HEK293T (cell line): ENCODE data around the gene PTPRM.

Experiments used
- CTCF ChIA-PET: fragments of 350-600 bp; formaldehyde crosslinking; extraction: SDS; loops from one replicate; lab custom pipeline; 2021; ENCODE audit warnings: antibody characterized with exemption, inconsistent platforms; lab: Yijun Ruan, JAX
- POLR2A ChIA-PET: fragments of 350-600 bp; formaldehyde crosslinking; extraction: SDS; loops from one replicate; lab custom pipeline; 2020; ENCODE audit warnings: antibody characterized with exemption, inconsistent platforms; lab: Yijun Ruan, JAX
- DNase-seq: peaks from one replicate; pipeline ENCODE4 v3.0.0; 2012; ENCODE audit warnings: mixed read lengths; ENCODE audit errors: extremely low spot score
- ARNT ChIP-seq: fragments of 450-650 bp; IDR thresholded peaks from 2 replicates; pipeline ENCODE4 v1.6.1; 2017; ENCODE audit warnings: mild to moderate bottlenecking
- BHLHE40 ChIP-seq: fragments of 450-650 bp; IDR thresholded peaks from 2 replicates; pipeline ENCODE4 v1.6.1; 2016; ENCODE audit warnings: mild to moderate bottlenecking, moderate library complexity, borderline replicate concordance
- CTBP1 ChIP-seq: fragments of 450-650 bp; IDR thresholded peaks from 2 replicates; pipeline ENCODE4 v1.6.1; 2016; ENCODE audit warnings: borderline replicate concordance
- ELF4 ChIP-seq: fragments of 450-650 bp; IDR thresholded peaks from 2 replicates; pipeline ENCODE4 v1.6.1; 2017; ENCODE audit warnings: antibody characterized with exemption
- FOXA1 ChIP-seq: fragments of 450-650 bp; IDR thresholded peaks from 2 replicates; pipeline ENCODE4 v1.6.1; 2016; ENCODE audit warnings: mild to moderate bottlenecking
- FOXK2 ChIP-seq: fragments of 450-650 bp; IDR thresholded peaks from 2 replicates; pipeline ENCODE4 v1.6.1; 2016; ENCODE audit warnings: mild to moderate bottlenecking
- FOXM1 ChIP-seq: fragments of 450-650 bp; IDR thresholded peaks from 2 replicates; pipeline ENCODE4 v1.6.1; 2017; ENCODE audit warnings: mild to moderate bottlenecking, borderline replicate concordance
- HDGF ChIP-seq: fragments of 450-650 bp; IDR thresholded peaks from 2 replicates; pipeline ENCODE4 v1.6.1; 2017; ENCODE audit warnings: antibody characterized with exemption, borderline replicate concordance
- L3MBTL2 ChIP-seq: fragments of 450-650 bp; conservative IDR thresholded peaks from 2 replicates; pipeline ENCODE4 v1.6.1; 2016; ENCODE audit warnings: mild to moderate bottlenecking
- LEF1 ChIP-seq: fragments of 450-650 bp; IDR thresholded peaks from 2 replicates; pipeline ENCODE4 v1.6.1; 2017; ENCODE audit warnings: mild to moderate bottlenecking, borderline replicate concordance
- NFRKB ChIP-seq: fragments of 450-650 bp; IDR thresholded peaks from 2 replicates; pipeline ENCODE4 v1.6.1; 2016; ENCODE audit warnings: mild to moderate bottlenecking, moderate library complexity
- SP1 ChIP-seq: fragments of 450-650 bp; IDR thresholded peaks from 2 replicates; pipeline ENCODE4 v1.6.1; 2017
- SUZ12 ChIP-seq: fragments of 450-650 bp; IDR thresholded peaks from 2 replicates; pipeline ENCODE4 v1.6.1; 2016; ENCODE audit warnings: mild to moderate bottlenecking
- TARDBP ChIP-seq: fragments of 450-650 bp; IDR thresholded peaks from 2 replicates; pipeline ENCODE4 v1.6.1; 2016
- ZNF384 ChIP-seq: fragments of 450-650 bp; IDR thresholded peaks from 2 replicates; pipeline ENCODE4 v1.6.1; 2016
- TF ChIP-seq, protein P1 (sequence below): fragments of 450-650 bp; IDR thresholded peaks from 2 replicates; pipeline ENCODE4 v1.6.1; 2016

PTPRM gene

DNA sequence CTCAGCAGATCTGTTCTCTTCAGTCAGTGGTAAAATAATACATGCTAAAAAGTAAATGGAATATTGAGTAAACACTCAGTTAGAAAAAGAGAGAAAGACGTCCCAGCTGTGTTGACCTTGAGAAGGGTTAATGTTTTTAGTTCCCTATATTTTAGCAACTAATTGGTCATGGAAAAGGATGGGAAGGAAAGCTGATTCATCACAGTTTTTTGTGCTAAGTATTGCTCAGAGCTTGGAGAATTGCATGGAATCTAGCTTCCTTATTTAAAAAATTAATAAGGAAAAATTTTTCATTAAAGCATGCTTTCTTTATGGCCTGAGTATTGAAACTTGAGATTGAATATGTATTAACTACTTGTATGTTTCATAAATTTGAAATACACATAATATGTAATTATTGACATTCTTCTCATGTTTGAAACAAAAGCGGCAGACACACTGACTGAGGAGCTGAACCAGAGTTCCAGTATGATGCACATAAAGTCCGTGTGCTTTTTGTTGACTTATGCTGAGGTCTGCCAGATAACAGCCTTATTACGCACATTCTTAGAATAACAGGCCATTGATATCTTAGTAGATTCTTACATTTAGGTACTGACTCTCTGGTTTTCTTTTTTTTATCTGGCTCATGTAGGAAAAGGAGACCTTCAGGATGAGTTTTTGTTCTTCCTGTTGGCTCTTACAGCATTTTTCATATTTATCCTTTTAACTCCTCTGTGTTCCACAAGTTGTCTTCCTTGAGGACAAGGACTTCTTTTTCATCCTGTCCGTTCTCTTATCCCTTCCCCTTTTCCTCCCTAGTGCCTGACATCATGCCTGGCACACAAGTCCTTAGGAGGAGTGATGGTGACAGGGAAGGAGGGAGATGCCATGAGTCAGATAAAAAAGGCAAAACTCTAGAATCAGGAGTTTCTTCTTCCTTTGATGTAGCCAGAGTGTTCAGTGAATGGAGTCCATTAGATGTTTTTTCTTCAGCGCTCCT lies 194.1 kb downstream of the PTPRM start:
- ChIA-PET POLR2A (interaction anchor here (1.1 kb wide), 1 partner anchor 11 kb away, joined by 3 read pairs; no protein-coding TSS in a partner anchor), CTCF (no interaction called here)
- DNase-seq, result no peak
- TF ChIP-seq HDGF, result no peak
- TF ChIP-seq FOXK2, result no peak
- no peak for TF ChIP-seq SUZ12
- no peak for TF ChIP-seq SP1
- TF ChIP-seq L3MBTL2, result no peak
- no peak for TF ChIP-seq FOXM1
- TF ChIP-seq ARNT, result no peak
- TF ChIP-seq CTBP1, result no peak
- no peak for TF ChIP-seq TARDBP
- TF ChIP-seq ZNF384, result no peak
- no peak for TF ChIP-seq LEF1
- no peak for TF ChIP-seq FOXA1
- TF ChIP-seq, protein P1, sequence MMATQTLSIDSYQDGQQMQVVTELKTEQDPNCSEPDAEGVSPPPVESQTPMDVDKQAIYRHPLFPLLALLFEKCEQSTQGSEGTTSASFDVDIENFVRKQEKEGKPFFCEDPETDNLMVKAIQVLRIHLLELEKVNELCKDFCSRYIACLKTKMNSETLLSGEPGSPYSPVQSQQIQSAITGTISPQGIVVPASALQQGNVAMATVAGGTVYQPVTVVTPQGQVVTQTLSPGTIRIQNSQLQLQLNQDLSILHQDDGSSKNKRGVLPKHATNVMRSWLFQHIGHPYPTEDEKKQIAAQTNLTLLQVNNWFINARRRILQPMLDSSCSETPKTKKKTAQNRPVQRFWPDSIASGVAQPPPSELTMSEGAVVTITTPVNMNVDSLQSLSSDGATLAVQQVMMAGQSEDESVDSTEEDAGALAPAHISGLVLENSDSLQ, result no peak
- TF ChIP-seq BHLHE40, result no peak
- no peak for TF ChIP-seq NFRKB

DNA sequence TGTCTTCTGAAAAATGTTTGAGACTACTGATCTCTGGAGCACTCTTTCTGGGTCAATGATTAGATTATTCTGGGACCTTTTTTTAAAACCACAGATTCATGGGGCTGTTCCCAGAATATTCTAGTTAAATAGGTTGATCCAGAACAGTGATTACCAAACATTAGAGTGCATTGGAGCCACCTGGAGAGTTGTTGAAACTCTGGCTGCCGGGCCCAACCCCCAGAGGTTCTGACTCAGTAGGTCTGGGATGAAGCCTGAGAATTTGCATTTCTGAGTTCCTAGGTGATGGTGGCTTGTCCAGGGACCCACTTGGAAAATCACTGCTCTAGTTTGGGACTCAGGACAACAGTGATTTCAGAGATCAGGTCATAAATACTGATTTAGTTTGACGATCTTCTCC lies 197.3 kb downstream of the PTPRM start:
- TF ChIP-seq L3MBTL2 (no peak), TARDBP (no peak), LEF1 (no peak), SUZ12 (no peak), CTBP1 (no peak), SP1 (no peak), FOXA1 (no peak)
- TF ChIP-seq, protein P1, result no peak
- DNase-seq, result no peak
- CTCF ChIA-PET, result no interaction called here
- POLR2A ChIA-PET, result no interaction called here

DNA sequence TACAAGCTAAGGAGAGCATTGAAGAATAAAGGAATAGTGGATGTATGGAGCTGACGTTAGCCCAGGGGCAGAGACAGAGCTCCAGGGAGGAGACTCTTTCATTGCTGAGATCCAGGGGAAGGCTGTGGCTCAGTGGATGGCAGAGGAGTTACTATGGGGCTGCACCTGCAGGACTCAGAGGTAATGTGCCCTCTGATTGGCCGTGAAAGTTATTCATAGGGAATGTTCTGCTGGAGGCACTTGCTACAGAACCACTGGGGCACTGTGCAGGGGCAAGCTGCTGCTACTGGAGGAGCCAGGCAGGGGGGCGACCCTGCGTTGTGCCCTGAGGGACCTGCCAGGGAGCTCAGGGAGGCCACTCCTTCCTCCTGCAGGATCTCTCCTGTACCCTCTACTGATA lies 199.2 kb downstream of the PTPRM start:
- DNase-seq, result no peak
- ChIA-PET POLR2A (no interaction called here), CTCF (no interaction called here)
- TF ChIP-seq TARDBP, result no peak

DNA sequence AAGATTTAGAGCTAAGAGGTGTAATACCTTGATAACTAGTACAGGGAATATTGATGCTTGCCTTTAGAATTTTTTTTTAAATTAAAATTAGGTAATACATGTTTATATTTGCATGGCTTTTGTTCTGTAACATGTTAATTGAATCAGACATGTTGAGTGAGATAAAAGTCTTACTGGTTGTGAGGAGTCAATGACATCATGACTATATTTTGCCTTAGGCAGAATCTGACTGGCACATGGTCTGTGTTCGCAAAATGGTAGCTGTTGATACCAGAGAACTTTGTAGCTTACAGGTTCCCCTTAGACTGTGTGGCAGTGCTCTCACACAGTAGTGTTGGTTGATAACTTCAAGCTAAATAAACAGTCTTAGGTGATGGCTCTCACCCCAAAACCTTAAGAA lies 199.7 kb downstream of the PTPRM start:
- no peak for DNase-seq
- CTCF ChIA-PET, result no interaction called here
- POLR2A ChIA-PET, result no interaction called here
- TF ChIP-seq, protein P1, result no peak
- TF ChIP-seq FOXM1 (no peak), SP1 (no peak), FOXK2 (no peak), SUZ12 (no peak), BHLHE40 (no peak), CTBP1 (no peak), ARNT (no peak), L3MBTL2 (no peak), FOXA1 (no peak), NFRKB (no peak), HDGF (no peak), ELF4 (no peak), ZNF384 (no peak), LEF1 (no peak), TARDBP (no peak)

DNA sequence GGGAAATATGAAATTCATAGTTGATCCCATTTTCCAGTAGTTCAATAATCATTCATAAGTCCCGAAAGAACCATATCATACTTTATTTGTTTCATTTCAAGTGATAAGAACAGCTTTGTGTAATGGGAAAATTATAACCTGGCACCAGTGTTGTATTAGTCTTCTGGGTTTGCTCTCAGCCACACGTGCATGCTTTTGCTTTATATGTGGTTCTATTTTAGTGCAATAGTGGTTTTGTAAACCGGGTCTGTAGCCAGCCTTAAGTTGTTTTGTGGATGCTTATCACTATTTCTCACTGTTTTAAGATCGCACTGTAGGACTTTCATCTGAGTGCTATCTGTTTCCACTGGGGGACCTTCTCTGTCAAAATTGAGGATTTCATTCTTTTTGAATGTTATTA lies 203.8 kb downstream of the PTPRM start:
- POLR2A ChIA-PET, result no interaction called here
- CTCF ChIA-PET, result interaction anchor here (0.7 kb wide), 1 partner anchor 14 kb away, joined by 3 read pairs; no protein-coding TSS in a partner anchor
- DNase-seq, result no peak
- TF ChIP-seq FOXA1, result no peak
- no peak for TF ChIP-seq SP1
- TF ChIP-seq HDGF, result no peak
- TF ChIP-seq, protein P1, result no peak
- TF ChIP-seq SUZ12, result no peak

DNA sequence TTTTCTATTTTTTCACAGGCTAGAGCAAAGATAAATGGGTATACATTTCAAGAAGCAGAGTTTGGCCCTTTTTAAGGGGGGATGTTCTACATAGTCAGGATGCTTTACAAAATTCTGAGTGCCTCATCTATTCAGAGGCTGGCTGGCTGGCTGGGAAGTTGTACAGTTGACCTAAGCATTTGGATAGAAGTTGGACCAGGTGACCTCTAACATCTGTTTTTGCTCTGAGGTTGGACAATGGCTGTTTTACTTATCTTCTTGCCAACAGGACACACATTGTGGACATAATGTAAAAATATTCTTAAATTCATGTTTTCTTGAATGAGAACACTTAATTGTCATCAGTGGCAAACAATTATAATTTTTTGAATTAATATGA lies 205.4 kb downstream of the PTPRM start:
- TF ChIP-seq SUZ12 (no peak), FOXM1 (no peak), SP1 (no peak), CTBP1 (no peak), FOXA1 (no peak), TARDBP (no peak)
- TF ChIP-seq, protein P1, result no peak
- ChIA-PET POLR2A (no interaction called here), CTCF (no interaction called here)
- DNase-seq, result no peak
